HCT116 (cell line): ENCODE data around the gene NR2F1-AS1. TPM values are rescaled to one million over a fixed set of nuclear protein-coding genes. Genes with fewer than 3 reads are reported as not detected.

Experiments
- ATAC-seq: fragments of 200-7000 bp; cut with Tn5 transposase; 2 replicates; pipeline ENCODE4 v1.9.1; 2020; ENCODE audit warnings: mild to moderate bottlenecking, moderate library complexity
- BruUV-seq: library from RNA; stranded (reverse); fragments of 400-500 nt; replicated peaks from 2 replicates; lab custom pipeline; 2021; lab: Mats Ljungman, UMichigan
- CTCF ChIA-PET: fragments of 300-600 bp; sonication (Branson Sonifier 250); formaldehyde crosslinking; loops from one replicate; lab custom pipeline; 2021; ENCODE audit warnings: antibody characterized with exemption; lab: Charles Lee
- POLR2A ChIA-PET: fragments of 300-600, 350-600 bp; sonication (Branson Sonifier 250); formaldehyde crosslinking; loops from one replicate; lab custom pipeline; 2021; ENCODE audit warnings: antibody characterized with exemption; lab: Charles Lee
- RAD21 ChIA-PET, 2 experiments: fragments of 300-600 bp; sonication (Branson Sonifier 250); formaldehyde crosslinking; loops; one replicate each; lab custom pipeline; 2023; ENCODE audit warnings: low total read pairs in 2 of 2; ENCODE audit not compliant: uncharacterized antibody in 2 of 2, unreplicated experiment in 2 of 2, low non-redundant PET in 1 of 2; lab: Charles Lee
- DNase-seq: peaks from one replicate; pipeline ENCODE4 v3.0.0-alpha.2; 2010; ENCODE audit warnings: low read depth, low spot score
- H2AFZ ChIP-seq: fragments of 200-600 bp; shearing (Covaris generic), sonication (generic); 2 replicates; pipeline ENCODE4 v1.6.1; 2017; ENCODE audit warnings: low read depth, mixed run types, mixed read lengths, antibody characterized with exemption, low read length; ENCODE audit not compliant: poor library complexity, severe bottlenecking
- H3K27ac ChIP-seq: 2 replicates; pipeline ENCODE4 v1.5.1; 2012; ENCODE audit warnings: low read depth, low read length
- H3K27me3 ChIP-seq: fragments of 200-600 bp; sonication (generic); 2 replicates; pipeline ENCODE4 v1.6.1; 2016; ENCODE audit warnings: mixed run types, low read length, mixed read lengths; ENCODE audit not compliant: insufficient read depth
- H3K36me3 ChIP-seq, 2 experiments: fragments of 200-500 bp in 1 of 2; fragments of 200-600 bp in 1 of 2; sonication (Bioruptor generic) in 1 of 2; sonication (generic) in 1 of 2; 2 replicates each; pipeline versions ENCODE4 v1.5.1 to v1.6.1; 2014 to 2016; ENCODE audit warnings: low read length in 2 of 2, inconsistent platforms in 1 of 2, mixed read lengths in 1 of 2, mixed run types in 1 of 2; ENCODE audit not compliant: insufficient read depth in 2 of 2, control insufficient read depth in 1 of 2
- H3K4me1 ChIP-seq, 2 experiments: fragments of 200-600 bp in 1 of 2; sonication (generic) in 1 of 2; 2 replicates each; pipeline versions ENCODE4 v1.5.1 to v1.6.1; 2012 to 2017; ENCODE audit warnings: low read length in 2 of 2, inconsistent platforms in 1 of 2, mild to moderate bottlenecking in 1 of 2, mixed read lengths in 1 of 2, mixed run types in 1 of 2, moderate library complexity in 1 of 2; ENCODE audit not compliant: insufficient read depth in 2 of 2, control insufficient read depth in 1 of 2
- H3K4me2 ChIP-seq: fragments of 200-600 bp; sonication (generic); 2 replicates; pipeline ENCODE4 v1.6.1; 2017; ENCODE audit warnings: mixed run types, low read length, mixed read lengths
- H3K4me3 ChIP-seq, 2 experiments: fragments of 200-600 bp in 1 of 2; sonication (generic) in 1 of 2; replicated peaks in 1 of 2; 2 replicates each; pipeline ENCODE4 v1.5.1; 2011 to 2016; ENCODE audit warnings: low read length in 2 of 2, control low read depth in 1 of 2, low read depth in 1 of 2, mild to moderate bottlenecking in 1 of 2, mixed read lengths in 1 of 2, mixed run types in 1 of 2
- H3K79me2 ChIP-seq: fragments of 200-600 bp; sonication (generic); 2 replicates; pipeline ENCODE4 v1.6.1; 2017; ENCODE audit warnings: mild to moderate bottlenecking, mixed run types, low read length, moderate library complexity, mixed read lengths; ENCODE audit not compliant: insufficient read depth
- H3K9ac ChIP-seq: fragments of 200-600 bp; sonication (generic); 2 replicates; pipeline ENCODE4 v1.6.1; 2016; ENCODE audit warnings: low read length, mixed read lengths
- H3K9me2 ChIP-seq: fragments of 200-600 bp; sonication (generic), shearing (Covaris generic); 2 replicates; pipeline ENCODE4 v1.6.1; 2017; ENCODE audit warnings: mixed run types, mild to moderate bottlenecking, moderate library complexity; ENCODE audit not compliant: insufficient read depth
- H3K9me3 ChIP-seq, 2 experiments: fragments of 200-500 bp in 1 of 2; fragments of 200-600 bp in 1 of 2; sonication (Bioruptor generic) in 1 of 2; sonication (generic) in 1 of 2; 2 replicates each; pipeline ENCODE4 v1.6.1; 2014 to 2017; ENCODE audit warnings: low read length in 2 of 2, mixed read lengths in 2 of 2, inconsistent platforms in 1 of 2, low read depth in 1 of 2, mild to moderate bottlenecking in 1 of 2, mixed run types in 1 of 2, moderate library complexity in 1 of 2; ENCODE audit not compliant: control insufficient read depth in 1 of 2, insufficient read depth in 1 of 2
- H4K20me1 ChIP-seq: fragments of 200-600 bp; sonication (generic), shearing (Covaris generic); 2 replicates; pipeline ENCODE4 v1.6.1; 2017; ENCODE audit warnings: mixed run types, mild to moderate bottlenecking, moderate library complexity; ENCODE audit not compliant: insufficient read depth
- CEBPB ChIP-seq: IDR thresholded peaks from 2 replicates; pipeline ENCODE4 v1.6.1; 2012; ENCODE audit warnings: low read depth
- EZH2 ChIP-seq: fragments of 200-600 bp; sonication (generic); IDR thresholded peaks from 2 replicates; pipeline ENCODE4 v1.6.1; 2017; ENCODE audit warnings: antibody characterized with exemption, mixed run types
- EZH2phosphoT487 ChIP-seq: fragments of 200-600 bp; IDR thresholded peaks from 2 replicates; pipeline ENCODE4 v1.6.1; 2018; ENCODE audit warnings: antibody characterized with exemption, borderline replicate concordance
- FOSL1 ChIP-seq: IDR thresholded peaks from 2 replicates; pipeline ENCODE4 v1.6.1; 2012; ENCODE audit warnings: low read depth
- JUND ChIP-seq: IDR thresholded peaks from 2 replicates; pipeline ENCODE4 v1.6.1; 2012
- POLR2A ChIP-seq: IDR thresholded peaks from 2 replicates; pipeline ENCODE4 v1.7.0; 2011; ENCODE audit warnings: borderline replicate concordance; ENCODE audit not compliant: insufficient read depth, insufficient read length; ENCODE audit errors: extremely low read depth
- POLR2AphosphoS5 ChIP-seq: IDR thresholded peaks from 2 replicates; pipeline ENCODE4 v1.6.1; 2011; ENCODE audit warnings: mild to moderate bottlenecking, low read depth, low read length, moderate library complexity
- RAD21 ChIP-seq: IDR thresholded peaks from 2 replicates; pipeline ENCODE4 v1.6.1; 2012; ENCODE audit warnings: low read depth, mild to moderate bottlenecking
- SIN3A ChIP-seq: IDR thresholded peaks from 2 replicates; pipeline ENCODE4 v1.6.1; 2012; ENCODE audit warnings: low read depth
- SP1 ChIP-seq: IDR thresholded peaks from 2 replicates; pipeline ENCODE4 v1.6.1; 2012; ENCODE audit warnings: low read depth
- TCF7L2 ChIP-seq: IDR thresholded peaks from 2 replicates; pipeline ENCODE4 v1.7.0; 2011; ENCODE audit warnings: borderline replicate concordance, inconsistent platforms; ENCODE audit not compliant: insufficient read depth, insufficient read length; ENCODE audit errors: extremely low read depth
- YY1 ChIP-seq: IDR thresholded peaks from 2 replicates; pipeline ENCODE4 v1.6.1; 2011; ENCODE audit warnings: low read length, low read depth, moderate library complexity, mild to moderate bottlenecking; ENCODE audit not compliant: insufficient replicate concordance; ENCODE audit errors: extremely low read depth
- ZFX ChIP-seq: fragments of 450-650 bp; IDR thresholded peaks from 2 replicates; pipeline ENCODE4 v1.6.1; 2017
- intact Hi-C: fragments of 100-400 bp; cut with micrococcal nuclease; formaldehyde crosslinking; loops from 2 replicates; pipeline ENCODE4 v1.10.0; 2022
- total RNA-seq: library from RNA; stranded (reverse); gene quantifications from one replicate; pipeline ENCODE4 v1.2.1, GENCODE V29; 2021; ENCODE audit not compliant: unreplicated experiment
- TF ChIP-seq, protein P1 (sequence below): IDR thresholded peaks from 2 replicates; pipeline ENCODE4 v1.6.1; 2012
- TF ChIP-seq, protein P2 (sequence below): IDR thresholded peaks from 2 replicates; pipeline ENCODE4 v1.6.1; 2012; ENCODE audit warnings: low read depth
- TF ChIP-seq, protein P3 (sequence below): IDR thresholded peaks from 2 replicates; pipeline ENCODE4 v1.6.1; 2011; ENCODE audit warnings: mild to moderate bottlenecking, low read length, moderate library complexity; ENCODE audit not compliant: insufficient replicate concordance; ENCODE audit errors: extremely low read depth

NR2F1-AS1 gene
- total RNA-seq, 1 experiment from 2014 or later = 20.1 TPM

DNA sequence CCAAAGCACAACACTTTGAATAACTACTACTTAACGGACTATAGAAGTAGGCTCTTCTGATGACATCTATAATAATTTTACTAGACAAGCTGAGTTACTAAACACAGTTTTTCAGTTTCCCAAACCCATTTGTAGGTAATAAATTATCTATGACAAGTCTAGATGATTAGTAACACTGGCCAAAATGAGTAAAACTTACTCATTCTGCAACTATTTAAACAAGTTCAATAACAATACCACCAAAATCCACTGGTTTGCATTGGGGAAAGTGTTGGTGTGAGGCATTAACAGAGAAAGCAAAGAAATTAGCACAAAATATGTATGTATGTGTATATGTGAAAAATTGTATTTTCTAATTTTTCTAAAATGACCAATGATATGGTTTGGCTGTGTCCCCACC lies 119.3 kb downstream of the NR2F1-AS1 start:
- ATAC-seq = no peak

DNA sequence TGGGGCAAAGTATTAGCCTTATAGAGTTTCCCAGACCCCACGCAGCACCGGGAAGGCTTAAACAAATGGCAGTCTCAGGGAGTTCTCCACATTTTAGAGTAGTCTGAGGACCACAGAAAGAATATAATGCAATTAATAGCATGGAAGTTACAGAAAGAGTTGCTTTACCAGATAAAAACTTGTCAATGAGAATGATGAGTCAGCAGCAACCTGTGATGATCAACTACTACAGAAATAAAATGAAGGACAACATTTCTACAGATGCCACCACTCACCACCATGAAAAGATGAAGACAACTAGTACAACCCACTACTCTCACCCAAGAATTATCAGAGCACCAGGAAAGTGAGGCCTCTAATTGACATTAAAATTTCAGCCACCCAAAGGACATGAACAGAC lies 120.7 kb downstream of the NR2F1-AS1 start:
- no peaks in the 10 kb centered on the region for H3K79me2 ChIP-seq
- H3K4me2 ChIP-seq = no peak overlapping the region
- POLR2A ChIA-PET = no interaction called here
- no TSS peak for BruUV-seq
- CTCF ChIA-PET = no interaction called here
- no peak overlapping the region for H2AFZ ChIP-seq
- no peak overlapping the region for H3K27ac ChIP-seq
- no peaks in the 10 kb centered on the region for H3K4me1 ChIP-seq
- no peaks in the 10 kb centered on the region for H4K20me1 ChIP-seq
- RAD21 ChIA-PET = no interaction called here
- DNase-seq (no peak), ATAC-seq (no peak)
- peaks cover 4 to 7% of the 10 kb centered on the region in 2 experiments; a peak in 2 of 4 replicates for H3K9me3 ChIP-seq
- TF ChIP-seq FOSL1 (no peak), POLR2AphosphoS5 (no peak), SP1 (no peak), RAD21 (no peak), TCF7L2 (no peak), POLR2A (no peak), ZFX (no peak), JUND (no peak), EZH2 (no peak)
- TF ChIP-seq, protein P1, sequence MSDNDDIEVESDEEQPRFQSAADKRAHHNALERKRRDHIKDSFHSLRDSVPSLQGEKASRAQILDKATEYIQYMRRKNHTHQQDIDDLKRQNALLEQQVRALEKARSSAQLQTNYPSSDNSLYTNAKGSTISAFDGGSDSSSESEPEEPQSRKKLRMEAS = no peak
- TF ChIP-seq, protein P2, sequence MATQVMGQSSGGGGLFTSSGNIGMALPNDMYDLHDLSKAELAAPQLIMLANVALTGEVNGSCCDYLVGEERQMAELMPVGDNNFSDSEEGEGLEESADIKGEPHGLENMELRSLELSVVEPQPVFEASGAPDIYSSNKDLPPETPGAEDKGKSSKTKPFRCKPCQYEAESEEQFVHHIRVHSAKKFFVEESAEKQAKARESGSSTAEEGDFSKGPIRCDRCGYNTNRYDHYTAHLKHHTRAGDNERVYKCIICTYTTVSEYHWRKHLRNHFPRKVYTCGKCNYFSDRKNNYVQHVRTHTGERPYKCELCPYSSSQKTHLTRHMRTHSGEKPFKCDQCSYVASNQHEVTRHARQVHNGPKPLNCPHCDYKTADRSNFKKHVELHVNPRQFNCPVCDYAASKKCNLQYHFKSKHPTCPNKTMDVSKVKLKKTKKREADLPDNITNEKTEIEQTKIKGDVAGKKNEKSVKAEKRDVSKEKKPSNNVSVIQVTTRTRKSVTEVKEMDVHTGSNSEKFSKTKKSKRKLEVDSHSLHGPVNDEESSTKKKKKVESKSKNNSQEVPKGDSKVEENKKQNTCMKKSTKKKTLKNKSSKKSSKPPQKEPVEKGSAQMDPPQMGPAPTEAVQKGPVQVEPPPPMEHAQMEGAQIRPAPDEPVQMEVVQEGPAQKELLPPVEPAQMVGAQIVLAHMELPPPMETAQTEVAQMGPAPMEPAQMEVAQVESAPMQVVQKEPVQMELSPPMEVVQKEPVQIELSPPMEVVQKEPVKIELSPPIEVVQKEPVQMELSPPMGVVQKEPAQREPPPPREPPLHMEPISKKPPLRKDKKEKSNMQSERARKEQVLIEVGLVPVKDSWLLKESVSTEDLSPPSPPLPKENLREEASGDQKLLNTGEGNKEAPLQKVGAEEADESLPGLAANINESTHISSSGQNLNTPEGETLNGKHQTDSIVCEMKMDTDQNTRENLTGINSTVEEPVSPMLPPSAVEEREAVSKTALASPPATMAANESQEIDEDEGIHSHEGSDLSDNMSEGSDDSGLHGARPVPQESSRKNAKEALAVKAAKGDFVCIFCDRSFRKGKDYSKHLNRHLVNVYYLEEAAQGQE = no peak
- TF ChIP-seq, protein P3, sequence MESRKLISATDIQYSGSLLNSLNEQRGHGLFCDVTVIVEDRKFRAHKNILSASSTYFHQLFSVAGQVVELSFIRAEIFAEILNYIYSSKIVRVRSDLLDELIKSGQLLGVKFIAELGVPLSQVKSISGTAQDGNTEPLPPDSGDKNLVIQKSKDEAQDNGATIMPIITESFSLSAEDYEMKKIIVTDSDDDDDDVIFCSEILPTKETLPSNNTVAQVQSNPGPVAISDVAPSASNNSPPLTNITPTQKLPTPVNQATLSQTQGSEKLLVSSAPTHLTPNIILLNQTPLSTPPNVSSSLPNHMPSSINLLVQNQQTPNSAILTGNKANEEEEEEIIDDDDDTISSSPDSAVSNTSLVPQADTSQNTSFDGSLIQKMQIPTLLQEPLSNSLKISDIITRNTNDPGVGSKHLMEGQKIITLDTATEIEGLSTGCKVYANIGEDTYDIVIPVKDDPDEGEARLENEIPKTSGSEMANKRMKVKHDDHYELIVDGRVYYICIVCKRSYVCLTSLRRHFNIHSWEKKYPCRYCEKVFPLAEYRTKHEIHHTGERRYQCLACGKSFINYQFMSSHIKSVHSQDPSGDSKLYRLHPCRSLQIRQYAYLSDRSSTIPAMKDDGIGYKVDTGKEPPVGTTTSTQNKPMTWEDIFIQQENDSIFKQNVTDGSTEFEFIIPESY = no peak
- no peak overlapping the region for H3K9ac ChIP-seq
- no peaks in the 10 kb centered on the region for H3K9me2 ChIP-seq
- no peaks in the 10 kb centered on the region for H3K36me3 ChIP-seq
- intact Hi-C loops = no loop called here
- H3K27me3 ChIP-seq = no peaks in the 10 kb centered on the region
- no peak overlapping the region for H3K4me3 ChIP-seq

More for the DNA sequence above, 119.3 kb downstream of the NR2F1-AS1 start:
- Histone ChIP-seq H3K27me3 (no peaks in the 10 kb centered on the region), H4K20me1 (no peaks in the 10 kb centered on the region), H3K4me3 (no peak overlapping the region), H3K9ac (no peak overlapping the region), H3K27ac (no peak overlapping the region), H3K9me3 (peaks cover 4 to 7% of the 10 kb centered on the region in 2 experiments; a peak in 2 of 4 replicates), H3K9me2 (no peaks in the 10 kb centered on the region), H2AFZ (no peak overlapping the region), H3K4me1 (no peaks in the 10 kb centered on the region), H3K79me2 (no peaks in the 10 kb centered on the region), H3K36me3 (no peaks in the 10 kb centered on the region), H3K4me2 (no peak overlapping the region)
- no TSS peak for BruUV-seq
- intact Hi-C loops = no loop called here
- TF ChIP-seq SIN3A (no peak), YY1 (no peak), CEBPB (no peak), EZH2phosphoT487 (no peak), POLR2AphosphoS5 (no peak)
- ChIA-PET POLR2A (no interaction called here), CTCF (no interaction called here), RAD21 (no interaction called here)
- no peak for DNase-seq
